IMR-90 (cell line): ENCODE measurements around the gene SHISA6. TPM values are rescaled to one million over a fixed set of nuclear protein-coding genes. Genes with fewer than 3 reads are reported as not detected.

Experiments used
- ATAC-seq: fragments of 200-7000 bp; cut with Tn5 transposase; 2 replicates; pipeline ENCODE4 v1.9.1; 2020; ENCODE audit warnings: low read depth, mild to moderate bottlenecking, moderate library complexity
- BruUV-seq: library from RNA; stranded (reverse); fragments of 400-500 nt; replicated peaks from 2 replicates; lab custom pipeline; 2021; lab: Mats Ljungman, UMichigan
- CTCF ChIA-PET: fragments of 300-600 bp; formaldehyde crosslinking; extraction: SDS; loops from one replicate; lab custom pipeline; 2021; ENCODE audit warnings: antibody characterized with exemption; lab: Yijun Ruan, JAX
- POLR2A ChIA-PET: fragments of 300-600 bp; sonication (Branson Sonifier 250); formaldehyde crosslinking; loops from one replicate; lab custom pipeline; 2022; ENCODE audit warnings: antibody characterized with exemption; ENCODE audit not compliant: unreplicated experiment; lab: Charles Lee
- DNase-seq: peaks from one replicate; pipeline ENCODE4 v3.0.0; 2013
- H2AFZ ChIP-seq: replicated peaks from 2 replicates; pipeline ENCODE3; 2013; ENCODE audit warnings: low read length, mild to moderate bottlenecking; ENCODE audit not compliant: poor library complexity
- H2AK5ac ChIP-seq: 2 replicates; pipeline ENCODE4 v1.6.1; 2013; ENCODE audit warnings: low read depth, low read length, inconsistent platforms
- H2AK9ac ChIP-seq: replicated peaks from 2 replicates; pipeline ENCODE3; 2013; ENCODE audit warnings: mild to moderate bottlenecking, low read depth, low read length, moderate library complexity; ENCODE audit not compliant: poor library complexity
- H2BK120ac ChIP-seq: 2 replicates; pipeline ENCODE4 v1.6.1; 2013; ENCODE audit warnings: low read depth, low read length, inconsistent platforms
- H2BK15ac ChIP-seq: 3 replicates; pipeline ENCODE4 v1.6.1; 2013; ENCODE audit warnings: low read depth, low read length, inconsistent platforms
- H2BK20ac ChIP-seq: 2 replicates; pipeline ENCODE4 v1.6.1; 2013; ENCODE audit warnings: low read depth, mild to moderate bottlenecking, inconsistent platforms, low read length, moderate library complexity
- H2BK5ac ChIP-seq: 2 replicates; pipeline ENCODE4 v1.6.1; 2013; ENCODE audit warnings: mild to moderate bottlenecking, low read depth, low read length, inconsistent platforms; ENCODE audit not compliant: poor library complexity, severe bottlenecking
- H3K14ac ChIP-seq: replicated peaks from 2 replicates; pipeline ENCODE4 v1.6.1; 2013; ENCODE audit warnings: low read depth, low read length, inconsistent platforms
- H3K18ac ChIP-seq: 2 replicates; pipeline ENCODE4 v1.6.1; 2013; ENCODE audit warnings: low read depth, low read length, control low read depth
- H3K23ac ChIP-seq: 2 replicates; pipeline ENCODE4 v1.6.1; 2013; ENCODE audit warnings: low read depth, low read length, inconsistent platforms
- H3K27ac ChIP-seq: 2 replicates; pipeline ENCODE4 v1.5.1; 2013; ENCODE audit warnings: mild to moderate bottlenecking, control low read depth, low read length; ENCODE audit not compliant: insufficient read depth
- H3K27me3 ChIP-seq: 2 replicates; pipeline ENCODE4 v1.6.1; 2013; ENCODE audit warnings: low read length; ENCODE audit not compliant: control insufficient read depth, insufficient read depth
- H3K36me3 ChIP-seq: 2 replicates; pipeline ENCODE4 v1.6.1; 2013; ENCODE audit warnings: low read length, mixed read lengths; ENCODE audit not compliant: control insufficient read depth, insufficient read depth
- H3K4ac ChIP-seq: 2 replicates; pipeline ENCODE4 v1.6.1; 2013; ENCODE audit warnings: low read depth, low read length, inconsistent platforms
- H3K4me1 ChIP-seq: 2 replicates; pipeline ENCODE4 v1.6.1; 2013; ENCODE audit warnings: low read length, mixed read lengths; ENCODE audit not compliant: control insufficient read depth, insufficient read depth
- H3K4me2 ChIP-seq: 2 replicates; pipeline ENCODE4 v1.6.1; 2013; ENCODE audit warnings: low read depth, mild to moderate bottlenecking, control low read depth, low read length, moderate library complexity
- H3K4me3 ChIP-seq: 2 replicates; pipeline ENCODE4 v1.5.1; 2013; ENCODE audit warnings: low read depth, mild to moderate bottlenecking, control low read depth, low read length, moderate library complexity; ENCODE audit not compliant: insufficient read depth
- H3K56ac ChIP-seq: 2 replicates; pipeline ENCODE4 v1.6.1; 2013; ENCODE audit warnings: low read length, inconsistent platforms; ENCODE audit not compliant: insufficient read depth; ENCODE audit errors: extremely low read depth
- H3K79me1 ChIP-seq, 2 experiments: 2 replicates each; pipeline ENCODE4 v1.6.1; 2013; ENCODE audit warnings: low read length in 2 of 2, inconsistent platforms in 1 of 2, low read depth in 1 of 2
- H3K9ac ChIP-seq: 2 replicates; pipeline ENCODE4 v1.6.1; 2013; ENCODE audit warnings: low read depth, low read length, control low read depth
- H3K9me1 ChIP-seq: 2 replicates; pipeline ENCODE4 v1.6.1; 2013; ENCODE audit warnings: low read length, inconsistent platforms; ENCODE audit not compliant: insufficient read depth
- H3K9me3 ChIP-seq: 2 replicates; pipeline ENCODE4 v1.6.1; 2013; ENCODE audit warnings: low read length; ENCODE audit not compliant: control insufficient read depth, insufficient read depth
- H4K20me1 ChIP-seq: 2 replicates; pipeline ENCODE4 v1.6.1; 2013; ENCODE audit warnings: low read length, inconsistent platforms; ENCODE audit not compliant: insufficient read depth
- H4K5ac ChIP-seq: 2 replicates; pipeline ENCODE4 v1.6.1; 2013; ENCODE audit warnings: mild to moderate bottlenecking, low read depth, low read length, control low read depth
- H4K8ac ChIP-seq, 2 experiments: 2 replicates each; pipeline ENCODE4 v1.6.1; 2013; ENCODE audit warnings: low read depth in 2 of 2, low read length in 2 of 2, control low read depth in 1 of 2, inconsistent platforms in 1 of 2
- H4K91ac ChIP-seq: 2 replicates; pipeline ENCODE4 v1.6.1; 2013; ENCODE audit warnings: low read depth, low read length, inconsistent platforms; ENCODE audit not compliant: insufficient read depth
- CHD1 ChIP-seq: IDR thresholded peaks from 2 replicates; pipeline ENCODE4 v1.6.1; 2012; ENCODE audit warnings: low read depth, low read length, improper control_type of control experiment
- WGBS, 2 experiments: methylation state at CpG; one replicate each; pipeline versions ENCODE4 v1.1.5 to v1.1.7; 2013; ENCODE audit warnings: missing lambda C conversion rate in 2 of 2; ENCODE audit not compliant: insufficient read length in 1 of 2; ENCODE audit errors: extremely low coverage in 2 of 2; 5-methylcytosine and 5-hydroxymethylcytosine counted together
- dilution Hi-C: fragments of 300-500 bp; cut with HindIII; formaldehyde crosslinking; loops from one replicate; pipeline ENCODE4 v1.14.3; 2018; ENCODE audit warnings: low sequenced_read_pairs; ENCODE audit not compliant: unreplicated experiment
- in situ Hi-C: fragments of 300-500 bp; cut with MboI; formaldehyde crosslinking; loops from 3 replicates; pipeline ENCODE4 v1.14.3; 2019; ENCODE audit warnings: low sequenced_read_pairs, inconsistent platforms, mixed read lengths
- intact Hi-C: fragments of 100-400 bp; cut with micrococcal nuclease; formaldehyde crosslinking; loops from 2 replicates; pipeline ENCODE4 v1.10.0; 2022
- polyA plus RNA-seq, 3 experiments: library from polyadenylated mRNA; depleted of rRNA; stranded (reverse); fragments of >200 nt; gene quantifications; 2 replicates each; pipeline ENCODE4 v1.2.3, GENCODE V29; 2012; ENCODE audit warnings: low replicate concordance in 1 of 3
- total RNA-seq: library from RNA; depleted of rRNA; stranded (reverse); fragments of >200 nt; gene quantifications from 2 replicates; pipeline ENCODE4 v1.2.3, GENCODE V29; 2012

Gene SHISA6
- total and polyA plus RNA-seq, 2 of the 4 experiments (the other 2 are of a cell fraction): not detected

GRCh38 chr17:11209906-11210305 lies 31.1 kb upstream of the SHISA6 start:
- no peak for TF ChIP-seq CHD1
- Histone ChIP-seq H3K9me1 (no peaks in the 10 kb centered on the region), H2BK15ac (no peak overlapping the region), H3K4me3 (no peak overlapping the region), H3K56ac (no peak overlapping the region), H2BK5ac (no peak overlapping the region), H4K5ac (no peak overlapping the region), H3K4ac (no peak overlapping the region), H3K9ac (no peak overlapping the region), H3K9me3 (peaks cover 20% of the 10 kb centered on the region), H3K27ac (no peak overlapping the region), H2AK5ac (no peak overlapping the region), H3K23ac (no peak overlapping the region), H3K27me3 (no peaks in the 10 kb centered on the region), H3K18ac (no peak overlapping the region), H3K4me1 (no peaks in the 10 kb centered on the region), H3K14ac (no peak overlapping the region), H2AFZ (no peak overlapping the region), H4K8ac (no peak overlapping the region), H2AK9ac (no peak overlapping the region), H2BK120ac (no peak overlapping the region), H4K91ac (no peak overlapping the region), H3K79me1 (no peaks in the 10 kb centered on the region), H4K20me1 (no peaks in the 10 kb centered on the region), H3K4me2 (no peak overlapping the region), H3K36me3 (no peaks in the 10 kb centered on the region), H2BK20ac (no peak overlapping the region)
- in situ Hi-C loops: no loop called here
- dilution Hi-C loops: no loop called here
- no TSS peak for BruUV-seq
- DNase-seq (no peak), ATAC-seq (no peak)
- intact Hi-C loops: no loop called here
- POLR2A ChIA-PET: no interaction called here
- no CpG with 5 or more reads among the region's 2 CpGs for WGBS, 2 experiments
- CTCF ChIA-PET: no interaction called here
